A549 (cell line): Measurements from ENCODE around the gene FOCAD. TPM values are rescaled to one million over a fixed set of nuclear protein-coding genes. Genes with fewer than 3 reads are reported as not detected.

Experiments
- ATAC-seq, 2 experiments: fragments of 200-7000 bp in 1 of 2; fragments of >200 bp in 1 of 2; cut with Nextera tagmentation in 1 of 2; cut with Tn5 transposase in 1 of 2; 3 replicates each; pipeline versions ENCODE4 v1.8.0 to v1.9.1; 2018 to 2020; ENCODE audit warnings: mild to moderate bottlenecking in 1 of 2, moderate library complexity in 1 of 2
- CTCF ChIA-PET: fragments of 300-600 bp; sonication (Branson Sonifier 250); formaldehyde crosslinking; extraction: SDS; loops from one replicate; lab custom pipeline; 2021; ENCODE audit warnings: antibody characterized with exemption, inconsistent platforms; lab: Yijun Ruan, JAX
- POLR2A ChIA-PET: fragments of 350-600 bp; formaldehyde crosslinking; extraction: SDS; loops from one replicate; lab custom pipeline; 2021; ENCODE audit warnings: antibody characterized with exemption, inconsistent platforms; lab: Yijun Ruan, JAX
- DNase-seq, 2 experiments: peaks; one replicate each; pipeline versions ENCODE4 v3.0.0 to v3.0.0-alpha.2; 2011 to 2016; ENCODE audit warnings: low read depth in 1 of 2, low spot score in 1 of 2
- FAIRE-seq: peaks from 2 replicates; lab custom pipeline; 2011; peaks lifted over from hg19 to GRCh38; lab: Jason Lieb, UNC
- H3K27ac ChIP-seq, 2 experiments: fragments of >200 bp; sonication (Bioruptor Twin); formaldehyde crosslinking; 3 replicates each; pipeline ENCODE4 v1.5.1; 2016 to 2017
- H3K4me1 ChIP-seq: fragments of >200 bp; sonication (Bioruptor Twin); formaldehyde crosslinking; 3 replicates; pipeline ENCODE4 v1.6.1; 2016
- H3K4me2 ChIP-seq: fragments of >200 bp; sonication (Bioruptor Twin); formaldehyde crosslinking; 3 replicates; pipeline ENCODE4 v1.6.1; 2016
- H3K4me3 ChIP-seq: fragments of >200 bp; sonication (Bioruptor Twin); formaldehyde crosslinking; 3 replicates; pipeline ENCODE4 v1.5.1; 2016
- H3K9me3 ChIP-seq: fragments of >200 bp; sonication (Bioruptor Twin); formaldehyde crosslinking; 3 replicates; pipeline ENCODE4 v1.6.1; 2016
- BHLHE40 ChIP-seq: IDR thresholded peaks from 2 replicates; pipeline ENCODE4 v1.6.1; 2012; ENCODE audit warnings: low read depth, low read length, inconsistent platforms
- CBX8 ChIP-seq: fragments of 200-600 bp; sonication (generic); IDR thresholded peaks from 2 replicates; pipeline ENCODE4 v1.6.1; 2016
- CEBPB ChIP-seq, 2 experiments: fragments of >200 bp in 1 of 2; sonication (Bioruptor Twin) in 1 of 2; formaldehyde crosslinking in 1 of 2; IDR thresholded peaks; 2 replicates each; pipeline ENCODE4 v1.6.1; 2012 to 2016
- CTCF ChIP-seq: fragments of >200 bp; sonication (Bioruptor Twin); formaldehyde crosslinking; IDR thresholded peaks from 3 replicates; pipeline ENCODE4 v1.5.1; 2016
- EHF ChIP-seq: fragments of 250-450 bp; sonication (Bioruptor Pico); IDR thresholded peaks from 2 replicates; pipeline ENCODE4 v1.5.0; 2020; ENCODE audit warnings: mild to moderate bottlenecking
- EHMT2 ChIP-seq: fragments of 200-600 bp; sonication (generic); IDR thresholded peaks from 2 replicates; pipeline ENCODE4 v1.6.1; 2016; ENCODE audit warnings: antibody characterized with exemption, low read depth, mild to moderate bottlenecking, moderate library complexity
- EP300 ChIP-seq, 2 experiments: fragments of >200 bp; sonication (Bioruptor Twin); formaldehyde crosslinking; IDR thresholded peaks; 2 replicates in 1 of 2; 3 replicates in 1 of 2; pipeline ENCODE4 v1.6.1; 2016 to 2017
- ESRRA ChIP-seq: fragments of 150-350 bp; IDR thresholded peaks from 2 replicates; pipeline ENCODE4 v1.6.1; 2014; ENCODE audit warnings: mild to moderate bottlenecking, low read length, borderline replicate concordance
- FOSL2 ChIP-seq, 2 experiments: fragments of 450-650 bp in 1 of 2; fragments of >200 bp in 1 of 2; sonication (Bioruptor Twin) in 1 of 2; formaldehyde crosslinking; IDR thresholded peaks; 2 replicates each; pipeline versions ENCODE4 v1.5.0 to v1.6.1; 2016 to 2020; ENCODE audit warnings: mild to moderate bottlenecking in 1 of 2, moderate library complexity in 1 of 2
- HDAC2 ChIP-seq: fragments of 200-600 bp; sonication (generic); IDR thresholded peaks from 2 replicates; pipeline ENCODE4 v1.6.1; 2016
- HES2 ChIP-seq: fragments of >200 bp; sonication (Bioruptor Twin); formaldehyde crosslinking; IDR thresholded peaks from 2 replicates; pipeline ENCODE4 v1.6.1; 2016
- KDM5A ChIP-seq: fragments of 200-600 bp; sonication (generic); IDR thresholded peaks from 2 replicates; pipeline ENCODE4 v1.6.1; 2016; ENCODE audit warnings: antibody characterized with exemption, mild to moderate bottlenecking
- MAX ChIP-seq: IDR thresholded peaks from 2 replicates; pipeline ENCODE4 v1.6.1; 2012
- PBX3 ChIP-seq: IDR thresholded peaks from 2 replicates; pipeline ENCODE4 v1.6.1; 2012
- POLR2A ChIP-seq: IDR thresholded peaks from 2 replicates; pipeline ENCODE4 v1.6.1; 2012; ENCODE audit warnings: mild to moderate bottlenecking, low read length
- POLR2AphosphoS2 ChIP-seq: conservative IDR thresholded peaks from 2 replicates; pipeline ENCODE4 v1.6.1; 2012; ENCODE audit warnings: low read length, improper control_type of control experiment, inconsistent platforms
- RAD21 ChIP-seq, 2 experiments: fragments of >200 bp in 1 of 2; sonication (Bioruptor Twin) in 1 of 2; formaldehyde crosslinking in 1 of 2; IDR thresholded peaks in 1 of 2; conservative IDR thresholded peaks in 1 of 2; 2 replicates in 1 of 2; 3 replicates in 1 of 2; pipeline ENCODE4 v1.6.1; 2012 to 2018; ENCODE audit warnings: inconsistent platforms in 1 of 2
- RARB ChIP-seq: fragments of 250-450 bp; sonication (Bioruptor Pico); IDR thresholded peaks from 2 replicates; pipeline ENCODE4 v1.8.0; 2021; ENCODE audit warnings: mild to moderate bottlenecking, moderate library complexity
- RFX5 ChIP-seq: fragments of 450-650 bp; IDR thresholded peaks from 2 replicates; pipeline ENCODE4 v1.7.1; 2014; ENCODE audit warnings: antibody characterized with exemption, mild to moderate bottlenecking, moderate library complexity
- RNF2 ChIP-seq: fragments of 200-600 bp; sonication (generic); IDR thresholded peaks from 2 replicates; pipeline ENCODE4 v1.6.1; 2016; ENCODE audit warnings: low read depth, mild to moderate bottlenecking, antibody characterized with exemption, moderate library complexity, borderline replicate concordance
- SMC3 ChIP-seq: fragments of >200 bp; sonication (Bioruptor Twin); formaldehyde crosslinking; IDR thresholded peaks from 3 replicates; pipeline ENCODE4 v1.6.1; 2018; ENCODE audit warnings: inconsistent platforms
- SREBF2 ChIP-seq: fragments of 450-650 bp; IDR thresholded peaks from 2 replicates; pipeline ENCODE4 v1.6.1; 2014; ENCODE audit warnings: mild to moderate bottlenecking, moderate library complexity
- TP53 ChIP-seq: fragments of 250-450 bp; sonication (Bioruptor Pico); IDR thresholded peaks from 2 replicates; pipeline ENCODE4 v1.5.0; 2021; ENCODE audit warnings: mild to moderate bottlenecking, moderate library complexity
- ZC3H11A ChIP-seq: fragments of 450-650 bp; IDR thresholded peaks from 2 replicates; pipeline ENCODE4 v1.6.1; 2014; ENCODE audit warnings: antibody characterized with exemption, mild to moderate bottlenecking
- ZSCAN20 ChIP-seq: fragments of 250-450 bp; sonication (Bioruptor Pico); IDR thresholded peaks from 2 replicates; pipeline ENCODE4 v1.8.0; 2022; ENCODE audit warnings: mild to moderate bottlenecking, moderate library complexity
- WGBS: methylation state at CpG from one replicate; pipeline ENCODE4 v1.1.6; 2017; ENCODE audit errors: missing lambda C conversion rate; 5-methylcytosine and 5-hydroxymethylcytosine counted together
- polyA plus RNA-seq, 4 experiments: library from polyadenylated mRNA; depleted of rRNA in 3 of 4; stranded (reverse); fragments of >200 nt; fragmentation: RNase III in 1 of 4; extraction: RNeasy Plus Mini Kit Qiagen cat#74134 plus additional on column Dnase treatment in 1 of 4; gene quantifications; 2 replicates in 3 of 4; 3 replicates in 1 of 4; pipeline ENCODE4 v1.2.3, GENCODE V29; 2011 to 2017
- TF ChIP-seq, protein P1 (sequence below): fragments of >200 bp; sonication (Bioruptor Twin); formaldehyde crosslinking; IDR thresholded peaks from 3 replicates; pipeline ENCODE4 v1.6.1; 2016
- TF ChIP-seq, protein P2 (sequence below): fragments of 250-450 bp; sonication (Bioruptor Pico); IDR thresholded peaks from 2 replicates; pipeline ENCODE4 v1.5.0; 2020; ENCODE audit warnings: low read depth, mild to moderate bottlenecking, moderate library complexity
- TF ChIP-seq, protein P3 (sequence below): fragments of 250-450 bp; sonication (Bioruptor Pico); IDR thresholded peaks from 2 replicates; pipeline ENCODE4 v1.5.0; 2021; ENCODE audit warnings: mild to moderate bottlenecking, moderate library complexity, borderline replicate concordance
- TF ChIP-seq, protein P4 (sequence below): fragments of 150-350 bp; IDR thresholded peaks from 2 replicates; pipeline ENCODE4 v1.6.1; 2014; ENCODE audit warnings: low read depth, mild to moderate bottlenecking, low read length

Gene FOCAD
- polyA plus RNA-seq, 2 of the 4 experiments (the other 2 are of a cell fraction) = 22.0 to 53.8 TPM

DNA sequence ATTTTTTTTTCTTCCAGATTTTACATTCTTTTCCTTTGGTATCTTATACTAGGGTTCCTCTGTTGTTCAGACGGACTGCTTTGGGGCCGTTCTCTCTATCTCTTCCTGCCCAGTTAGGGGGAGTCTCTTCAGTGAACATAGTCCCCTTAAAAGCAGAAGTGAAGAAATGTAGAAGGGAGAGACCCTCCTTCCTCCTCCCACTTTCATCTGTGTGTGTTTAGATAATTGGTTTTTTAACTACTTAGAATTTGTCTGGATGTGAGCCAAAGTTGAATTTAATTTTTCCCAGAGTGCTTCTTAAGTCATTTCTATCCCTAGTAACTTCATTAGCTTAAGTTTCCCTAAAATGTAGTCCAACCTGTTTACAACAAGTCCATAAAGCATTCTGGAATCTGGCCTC lies 179.9 kb downstream of the FOCAD start:
- TF ChIP-seq, protein P1, sequence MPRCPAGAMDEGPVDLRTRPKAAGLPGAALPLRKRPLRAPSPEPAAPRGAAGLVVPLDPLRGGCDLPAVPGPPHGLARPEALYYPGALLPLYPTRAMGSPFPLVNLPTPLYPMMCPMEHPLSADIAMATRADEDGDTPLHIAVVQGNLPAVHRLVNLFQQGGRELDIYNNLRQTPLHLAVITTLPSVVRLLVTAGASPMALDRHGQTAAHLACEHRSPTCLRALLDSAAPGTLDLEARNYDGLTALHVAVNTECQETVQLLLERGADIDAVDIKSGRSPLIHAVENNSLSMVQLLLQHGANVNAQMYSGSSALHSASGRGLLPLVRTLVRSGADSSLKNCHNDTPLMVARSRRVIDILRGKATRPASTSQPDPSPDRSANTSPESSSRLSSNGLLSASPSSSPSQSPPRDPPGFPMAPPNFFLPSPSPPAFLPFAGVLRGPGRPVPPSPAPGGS = no peak
- TF ChIP-seq CEBPB (IDR thresholded peaks at IDR 0.05) = no peak
- TF ChIP-seq EP300 (IDR thresholded peaks at IDR 0.05) = no peak
- no peak for TF ChIP-seq CBX8
- TF ChIP-seq SREBF2 = no peak
- no peak for TF ChIP-seq TP53 (CRISPR knock-in tag)
- TF ChIP-seq PBX3 = no peak
- no peak for TF ChIP-seq CTCF
- no peak for TF ChIP-seq RNF2
- TF ChIP-seq SMC3 = no peak
- TF ChIP-seq BHLHE40 = no peak
- TF ChIP-seq POLR2AphosphoS2 = no peak
- TF ChIP-seq HDAC2 = no peak
- TF ChIP-seq MAX = no peak
- TF ChIP-seq HES2 = no peak
- no peak for TF ChIP-seq EHF
- Histone ChIP-seq H3K9me3 (no peaks in the 10 kb centered on the region), H3K4me2 (no peak overlapping the region), H3K4me1 (no peaks in the 10 kb centered on the region), H3K27ac (no peak overlapping the region), H3K4me3 (no peak overlapping the region)
- ChIA-PET CTCF (no interaction called here), POLR2A (no interaction called here)
- ATAC-seq (no peak), DNase-seq (no peak), FAIRE-seq (no peak)
- WGBS = 88% methylated on average over 2 of the region's 2 CpGs

DNA sequence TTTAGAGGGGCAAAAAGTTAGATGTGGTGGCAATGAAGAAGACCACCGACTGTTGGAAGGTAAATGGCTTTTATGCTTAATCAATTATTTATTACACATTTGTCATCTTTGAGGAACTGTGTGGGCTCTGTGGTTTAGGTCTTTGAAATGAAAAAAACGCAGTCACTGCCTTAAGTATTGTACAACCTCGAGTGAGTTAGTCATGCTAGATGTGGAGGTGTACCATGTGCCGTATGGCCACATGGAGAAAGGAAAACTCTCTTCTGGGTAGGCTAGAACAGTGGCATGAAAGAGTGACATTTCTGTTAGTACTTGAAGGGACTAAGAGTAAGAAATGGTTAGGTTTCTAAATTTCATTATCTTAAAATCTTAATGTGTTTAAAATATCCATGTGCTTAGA lies 181.3 kb downstream of the FOCAD start:
- Histone ChIP-seq H3K27ac (no peak overlapping the region), H3K4me2 (no peak overlapping the region), H3K9me3 (no peaks in the 10 kb centered on the region), H3K4me3 (no peak overlapping the region), H3K4me1 (no peaks in the 10 kb centered on the region)
- ATAC-seq (no peak), FAIRE-seq (no peak), DNase-seq (no peak)
- POLR2A ChIA-PET = no interaction called here
- CTCF ChIA-PET = no interaction called here
- 75% methylated on average over 4 of the region's 4 CpGs for WGBS
- TF ChIP-seq RARB (CRISPR knock-in tag) = no peak
- TF ChIP-seq RFX5 = no peak
- TF ChIP-seq RAD21 (conservative IDR thresholded peaks at IDR 0.05 in 1 of 2, IDR thresholded peaks at IDR 0.05 in 1 of 2) = no peak
- no peak for TF ChIP-seq ZSCAN20 (CRISPR knock-in tag)
- no peak for TF ChIP-seq POLR2AphosphoS2
- TF ChIP-seq, protein P2, sequence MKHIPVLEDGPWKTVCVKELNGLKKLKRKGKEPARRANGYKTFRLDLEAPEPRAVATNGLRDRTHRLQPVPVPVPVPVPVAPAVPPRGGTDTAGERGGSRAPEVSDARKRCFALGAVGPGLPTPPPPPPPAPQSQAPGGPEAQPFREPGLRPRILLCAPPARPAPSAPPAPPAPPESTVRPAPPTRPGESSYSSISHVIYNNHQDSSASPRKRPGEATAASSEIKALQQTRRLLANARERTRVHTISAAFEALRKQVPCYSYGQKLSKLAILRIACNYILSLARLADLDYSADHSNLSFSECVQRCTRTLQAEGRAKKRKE = no peak
- TF ChIP-seq ZC3H11A = no peak
- no peak for TF ChIP-seq POLR2A
- TF ChIP-seq BHLHE40 = no peak
- TF ChIP-seq EHF = no peak
- no peak for TF ChIP-seq TP53 (CRISPR knock-in tag)
- no peak for TF ChIP-seq KDM5A
- no peak for TF ChIP-seq ESRRA
- TF ChIP-seq, protein P3, sequence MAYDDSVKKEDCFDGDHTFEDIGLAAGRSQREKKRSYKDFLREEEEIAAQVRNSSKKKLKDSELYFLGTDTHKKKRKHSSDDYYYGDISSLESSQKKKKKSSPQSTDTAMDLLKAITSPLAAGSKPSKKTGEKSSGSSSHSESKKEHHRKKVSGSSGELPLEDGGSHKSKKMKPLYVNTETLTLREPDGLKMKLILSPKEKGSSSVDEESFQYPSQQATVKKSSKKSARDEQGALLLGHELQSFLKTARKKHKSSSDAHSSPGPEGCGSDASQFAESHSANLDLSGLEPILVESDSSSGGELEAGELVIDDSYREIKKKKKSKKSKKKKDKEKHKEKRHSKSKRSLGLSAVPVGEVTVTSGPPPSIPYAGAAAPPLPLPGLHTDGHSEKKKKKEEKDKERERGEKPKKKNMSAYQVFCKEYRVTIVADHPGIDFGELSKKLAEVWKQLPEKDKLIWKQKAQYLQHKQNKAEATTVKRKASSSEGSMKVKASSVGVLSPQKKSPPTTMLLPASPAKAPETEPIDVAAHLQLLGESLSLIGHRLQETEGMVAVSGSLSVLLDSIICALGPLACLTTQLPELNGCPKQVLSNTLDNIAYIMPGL (CRISPR knock-in tag) = no peak
- TF ChIP-seq, protein P4, sequence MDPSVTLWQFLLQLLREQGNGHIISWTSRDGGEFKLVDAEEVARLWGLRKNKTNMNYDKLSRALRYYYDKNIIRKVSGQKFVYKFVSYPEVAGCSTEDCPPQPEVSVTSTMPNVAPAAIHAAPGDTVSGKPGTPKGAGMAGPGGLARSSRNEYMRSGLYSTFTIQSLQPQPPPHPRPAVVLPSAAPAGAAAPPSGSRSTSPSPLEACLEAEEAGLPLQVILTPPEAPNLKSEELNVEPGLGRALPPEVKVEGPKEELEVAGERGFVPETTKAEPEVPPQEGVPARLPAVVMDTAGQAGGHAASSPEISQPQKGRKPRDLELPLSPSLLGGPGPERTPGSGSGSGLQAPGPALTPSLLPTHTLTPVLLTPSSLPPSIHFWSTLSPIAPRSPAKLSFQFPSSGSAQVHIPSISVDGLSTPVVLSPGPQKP = no peak
- TF ChIP-seq RNF2 = no peak
- TF ChIP-seq FOSL2 (IDR thresholded peaks at IDR 0.05) = no peak
- TF ChIP-seq FOSL2 (CRISPR knock-in tag; IDR thresholded peaks at IDR 0.05) = no peak
- no peak for TF ChIP-seq EHMT2
